Stimulated activated CD8-positive, alpha-beta memory T cell treated with anti-CD3 and anti-CD28 coated beads, Interleukin-2, amount 100 ng/mL, for 1 hour (primary cell): Measurements from ENCODE around the gene ESR2.
"Not testable (repeated sequence)": the region's sequence is repeated elsewhere in the genome, so short reads cannot be mapped to it uniquely, and the experiment has no call there.

Experiments used
- DNase-seq, 2 donors: peaks; one replicate each; pipeline ENCODE4 v3.0.0-alpha.2; 2020; ENCODE audit warnings: low read depth in 2 of 2

The ESR2 gene

GRCh38 chr14:64221391-64222003 lies 72.7 kb downstream of the ESR2 start:
- no peak for DNase-seq

GRCh38 chr14:64220466-64220865 lies 73.7 kb downstream of the ESR2 start:
- DNase-seq = no peak

GRCh38 chr14:64220056-64220455 lies 74.1 kb downstream of the ESR2 start:
- DNase-seq = no peak

- no peak for DNase-seq
Measured at GRCh38 chr14:64218344-64219240, 75.6 kb downstream of the ESR2 start.

GRCh38 chr14:64217834-64218233 lies 76.3 kb downstream of the ESR2 start:
- no peak for DNase-seq

- no peak for DNase-seq
Measured at GRCh38 chr14:64217308-64217707, 76.9 kb downstream of the ESR2 start.

- no peak for DNase-seq
Measured at GRCh38 chr14:64215978-64216377, 78.2 kb downstream of the ESR2 start.

- DNase-seq = no peak
Measured at GRCh38 chr14:64215274-64215673, 78.9 kb downstream of the ESR2 start.

- DNase-seq = no peak
Measured at GRCh38 chr14:64213853-64214570, 80.2 kb downstream of the ESR2 start.

GRCh38 chr14:64213086-64213485 lies 81.1 kb downstream of the ESR2 start:
- no peak for DNase-seq

GRCh38 chr14:64212666-64213065 lies 81.5 kb downstream of the ESR2 start:
- DNase-seq = no peak

GRCh38 chr14:64210912-64211311 lies 83.3 kb downstream of the ESR2 start:
- not testable (repeated sequence) for DNase-seq

- no peak for DNase-seq
Measured at GRCh38 chr14:64210216-64210615, 84.0 kb downstream of the ESR2 start.

- DNase-seq = no peak
Measured at GRCh38 chr14:64209444-64210131, 84.6 kb downstream of the ESR2 start.

GRCh38 chr14:64208981-64209380 lies 85.2 kb downstream of the ESR2 start:
- DNase-seq = no peak

- no peak for DNase-seq
Measured at GRCh38 chr14:64208261-64208660, 85.9 kb downstream of the ESR2 start.

GRCh38 chr14:64203366-64204006 lies 90.7 kb downstream of the ESR2 start:
- DNase-seq = no peak

GRCh38 chr14:64202716-64203115 lies 91.5 kb downstream of the ESR2 start:
- DNase-seq = no peak

- no peak for DNase-seq
Measured at GRCh38 chr14:64201921-64202545, 92.1 kb downstream of the ESR2 start.

- DNase-seq = no peak
Measured at GRCh38 chr14:64201296-64201695, 92.9 kb downstream of the ESR2 start.

GRCh38 chr14:64200170-64200569 lies 94.0 kb downstream of the ESR2 start:
- no peak for DNase-seq
